GM19351 (cell line): Measurements from ENCODE around the gene GPX3.

Source experiments
- ATAC-seq: cut with Tn5 transposase; IDR thresholded peaks from one replicate; pipeline ENCODE4 v1.9.1; 2021; ENCODE audit warnings: mild to moderate bottlenecking, moderate library complexity; ENCODE audit not compliant: unreplicated experiment

Gene GPX3, protein sequence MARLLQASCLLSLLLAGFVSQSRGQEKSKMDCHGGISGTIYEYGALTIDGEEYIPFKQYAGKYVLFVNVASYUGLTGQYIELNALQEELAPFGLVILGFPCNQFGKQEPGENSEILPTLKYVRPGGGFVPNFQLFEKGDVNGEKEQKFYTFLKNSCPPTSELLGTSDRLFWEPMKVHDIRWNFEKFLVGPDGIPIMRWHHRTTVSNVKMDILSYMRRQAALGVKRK

DNA sequence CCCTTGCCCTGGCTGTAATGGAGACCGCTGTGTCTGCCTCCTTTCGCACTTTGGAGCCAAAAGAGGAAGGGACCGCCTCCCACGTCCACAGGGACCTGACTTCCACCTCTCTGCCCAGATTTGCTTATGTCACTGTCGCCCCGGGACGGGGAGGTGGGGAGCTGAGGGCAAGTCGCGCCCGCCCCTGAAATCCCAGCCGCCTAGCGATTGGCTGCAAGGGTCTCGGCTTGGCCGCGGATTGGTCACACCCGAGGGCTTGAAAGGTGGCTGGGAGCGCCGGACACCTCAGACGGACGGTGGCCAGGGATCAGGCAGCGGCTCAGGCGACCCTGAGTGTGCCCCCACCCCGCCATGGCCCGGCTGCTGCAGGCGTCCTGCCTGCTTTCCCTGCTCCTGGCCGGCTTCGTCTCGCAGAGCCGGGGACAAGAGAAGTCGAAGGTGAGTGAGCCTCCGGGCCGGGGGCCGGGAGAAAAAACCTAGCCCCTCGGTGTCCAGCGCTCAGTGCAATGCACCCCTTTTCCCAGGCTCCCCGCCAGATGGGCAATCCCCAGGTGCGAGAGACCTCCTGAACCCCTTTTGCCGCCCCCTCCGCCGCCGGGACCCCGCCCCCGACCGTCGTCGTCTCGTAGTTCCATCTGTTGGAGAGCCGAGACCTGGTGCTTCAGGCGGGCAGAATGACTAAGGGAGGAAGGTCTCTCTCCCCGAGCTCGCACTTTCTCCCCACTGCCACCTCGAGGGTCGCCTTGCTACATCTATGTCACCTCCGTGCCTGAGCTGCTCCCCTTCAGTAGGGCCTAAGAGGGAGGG is at the start of gene GPX3:
Gene GPX3, plus strand, starts transcription at position 288 of the 807 bp plus-strand sequence. Its CDS starts 64 bp downstream, at position 352.
- ATAC-seq, result no peak

DNA sequence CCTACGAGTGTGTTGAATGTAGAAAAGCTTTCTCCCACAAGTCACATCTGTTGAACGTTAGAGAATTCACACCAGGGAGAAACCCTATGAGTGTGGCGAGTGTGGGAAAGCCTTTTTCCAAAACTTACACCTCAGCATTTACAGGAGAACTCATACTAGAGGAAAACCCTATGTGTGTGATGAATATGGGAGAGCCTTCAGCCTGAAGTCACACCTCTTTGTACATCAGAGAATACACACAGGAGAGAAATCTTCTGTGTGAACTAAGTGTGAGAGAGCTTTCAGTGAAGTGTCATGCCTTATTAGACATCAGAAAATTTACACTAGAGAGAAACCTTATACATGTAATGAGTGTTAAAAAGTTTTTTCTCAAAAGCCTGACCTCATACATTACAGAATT is 41.8 kb upstream of the GPX3 start:
- ATAC-seq, result no peak

DNA sequence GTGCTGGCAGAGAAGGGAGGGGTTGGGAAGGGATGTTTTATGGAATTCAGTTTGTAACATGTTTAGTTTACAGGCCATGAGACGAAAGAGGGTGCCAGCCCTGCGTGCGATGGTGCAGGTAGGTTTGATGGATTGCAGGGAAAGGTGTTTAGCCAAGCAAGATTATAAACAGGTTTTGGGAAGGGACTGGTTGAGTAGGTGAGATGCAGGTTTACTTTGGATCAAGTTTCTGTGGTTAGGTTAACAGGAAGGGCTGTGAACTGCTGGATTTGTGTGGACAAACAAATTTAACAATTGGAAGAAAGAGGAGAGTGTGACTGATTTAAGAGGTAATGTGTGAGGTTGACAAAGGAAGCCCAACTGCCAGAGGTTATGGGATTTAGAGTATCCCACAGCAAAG is 32.6 kb upstream of the GPX3 start:
- no peak for ATAC-seq

DNA sequence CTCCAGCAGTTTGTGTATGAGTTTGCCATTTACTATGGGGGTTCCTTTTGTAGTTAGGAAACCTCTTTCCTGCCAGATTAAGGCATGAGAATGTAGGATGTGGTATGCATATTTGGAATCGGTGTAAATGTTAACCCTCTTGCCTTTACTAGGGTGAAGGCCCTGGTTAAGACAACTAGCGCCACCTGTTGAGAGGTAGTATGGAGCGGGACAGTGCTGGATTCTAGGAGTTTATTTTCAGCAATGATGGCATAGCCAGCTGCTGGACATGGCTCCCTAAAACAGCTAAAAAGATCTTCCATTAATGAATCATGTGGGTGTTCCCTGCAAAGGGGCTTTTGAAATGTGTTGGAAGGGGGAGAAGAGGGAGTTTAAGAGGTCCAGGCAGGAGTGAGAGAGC is 30.7 kb upstream of the GPX3 start:
- ATAC-seq, result no peak

DNA sequence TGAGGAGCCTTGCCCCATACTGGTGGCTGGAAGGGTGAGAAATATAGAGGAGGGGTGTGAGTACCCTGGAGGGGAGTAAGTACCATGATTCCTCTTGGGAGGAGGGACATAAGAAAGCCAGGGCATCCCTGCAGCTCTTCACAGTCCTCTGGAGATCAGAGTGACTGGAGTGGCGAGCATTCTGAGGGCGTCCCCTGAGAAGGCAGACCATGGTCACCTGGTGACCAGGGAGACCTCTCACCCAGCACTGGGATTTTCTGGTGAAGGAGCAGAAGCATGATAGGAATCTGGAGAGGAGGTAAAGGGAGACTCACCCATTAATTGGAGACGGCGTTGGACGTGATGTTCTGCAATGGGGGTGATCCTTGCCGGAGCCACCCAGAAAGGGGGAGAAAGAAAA is 27.7 kb upstream of the GPX3 start:
- no peak for ATAC-seq

DNA sequence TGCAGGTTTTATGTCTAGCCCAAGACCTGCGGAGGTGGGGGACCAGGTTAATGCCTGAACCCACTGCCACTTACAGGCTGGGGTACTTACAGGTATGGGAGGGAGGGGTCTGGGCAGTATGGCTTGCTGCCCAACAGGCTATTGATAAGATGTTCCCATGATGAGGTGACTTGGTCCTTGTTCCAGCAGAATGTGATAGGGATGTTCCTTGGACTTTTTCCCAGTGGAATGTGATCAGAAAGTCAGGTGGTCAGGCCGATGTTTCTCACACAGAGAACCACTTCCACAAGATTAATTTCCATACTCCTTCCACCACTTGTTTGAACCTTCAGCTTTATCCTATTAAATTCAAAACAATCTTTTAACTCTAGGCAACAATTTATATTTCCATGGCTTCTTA is 27.0 kb upstream of the GPX3 start:
- no peak for ATAC-seq

DNA sequence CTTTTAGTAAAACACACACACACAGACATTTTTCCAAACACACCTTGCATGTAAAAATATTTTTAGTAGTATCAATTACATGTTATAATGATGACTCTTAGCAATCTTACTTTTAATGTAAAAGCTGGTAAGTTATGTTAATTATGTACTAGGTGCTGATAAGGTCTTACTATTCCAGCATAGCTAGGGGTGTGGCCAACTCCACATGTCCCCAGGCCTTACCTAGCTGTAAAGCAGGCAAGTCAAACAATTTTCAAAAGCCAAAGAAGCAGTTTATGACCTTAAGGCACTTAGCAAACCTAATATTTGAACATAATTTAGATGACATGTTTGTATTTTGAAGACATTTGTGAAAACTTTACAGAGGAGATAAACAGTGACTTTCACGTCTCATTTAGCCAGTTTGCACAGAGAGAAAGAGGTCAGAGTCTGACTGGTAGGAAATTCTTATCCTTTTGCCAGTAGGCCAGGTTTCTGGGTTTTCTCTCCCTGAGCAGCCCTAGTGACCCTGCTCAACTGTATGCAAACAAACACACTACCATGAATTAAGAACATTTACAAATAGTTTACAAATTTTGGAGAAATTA is 26.5 kb upstream of the GPX3 start:
- ATAC-seq, result no peak

DNA sequence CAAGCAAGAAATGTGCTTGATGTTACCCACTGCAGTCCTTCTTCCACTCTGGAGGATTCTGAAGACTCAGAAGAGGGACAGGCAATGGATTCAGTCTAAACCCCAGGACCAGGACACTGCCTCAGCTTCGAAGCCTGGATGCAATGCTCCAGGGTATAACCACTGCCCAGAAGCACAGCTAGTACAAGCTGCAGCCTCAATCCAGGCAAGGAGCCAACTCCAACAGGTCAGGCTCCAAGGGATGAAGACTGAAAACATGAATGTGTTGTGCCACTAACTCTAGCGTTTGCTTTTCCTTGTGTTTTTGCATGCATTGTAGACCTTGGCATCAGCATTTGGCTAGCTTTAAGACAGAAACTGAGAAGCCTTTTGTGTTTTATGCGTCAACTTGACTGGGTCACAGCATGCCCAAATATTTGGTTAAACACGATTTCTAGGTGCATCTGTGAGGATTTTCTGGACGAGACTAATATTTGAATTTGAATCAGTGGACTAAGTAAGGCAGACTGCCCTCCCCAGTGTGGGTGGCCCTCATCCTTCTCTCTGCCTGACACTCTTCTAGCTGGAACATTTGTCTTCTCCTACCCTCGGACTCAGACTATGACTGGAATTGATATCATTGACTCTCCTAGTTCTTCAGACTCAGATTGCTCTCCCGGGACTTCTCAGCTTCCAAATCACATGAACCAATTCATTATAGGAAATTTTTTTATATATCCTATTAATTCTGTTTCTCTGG is 20.5 kb upstream of the GPX3 start:
- ATAC-seq, result no peak

DNA sequence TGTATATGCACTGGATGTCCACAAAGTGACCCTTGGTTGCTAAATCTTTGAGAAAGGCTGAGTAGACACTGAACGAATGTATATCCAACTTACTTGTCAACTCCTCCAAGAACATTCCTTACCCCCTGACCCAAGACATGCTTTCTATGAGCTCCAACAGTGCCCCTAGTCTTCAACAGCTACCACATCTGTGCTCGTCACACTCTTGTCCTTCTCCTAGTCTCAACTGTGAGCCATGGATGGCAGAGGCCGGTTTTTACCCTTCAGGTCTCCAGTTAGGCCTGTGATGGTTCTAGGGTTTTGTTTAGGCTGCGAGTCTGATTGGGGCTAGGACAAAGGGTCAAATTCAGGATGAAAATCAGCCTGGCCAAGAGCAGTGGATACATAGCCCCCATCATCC is 19.0 kb upstream of the GPX3 start:
- no peak for ATAC-seq

DNA sequence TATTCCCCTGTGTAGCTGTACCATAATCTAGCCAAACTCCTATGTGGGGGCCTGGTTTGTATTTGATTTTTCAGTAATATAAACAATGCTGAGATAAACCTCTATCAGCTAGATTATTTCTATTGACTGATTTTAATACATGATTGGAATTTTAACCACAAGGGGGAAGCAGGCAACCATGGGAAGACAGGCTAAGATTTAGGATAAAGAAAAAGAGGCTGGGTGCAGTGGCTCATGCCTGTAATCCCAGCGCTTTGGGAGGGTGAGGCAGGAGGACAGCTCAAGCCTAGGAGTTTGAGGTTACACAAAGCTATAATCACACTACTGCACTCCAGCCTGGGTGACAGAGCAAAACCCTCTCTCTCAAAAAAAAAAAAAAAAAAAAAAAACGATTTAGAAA is 18.1 kb upstream of the GPX3 start:
- no peak for ATAC-seq

DNA sequence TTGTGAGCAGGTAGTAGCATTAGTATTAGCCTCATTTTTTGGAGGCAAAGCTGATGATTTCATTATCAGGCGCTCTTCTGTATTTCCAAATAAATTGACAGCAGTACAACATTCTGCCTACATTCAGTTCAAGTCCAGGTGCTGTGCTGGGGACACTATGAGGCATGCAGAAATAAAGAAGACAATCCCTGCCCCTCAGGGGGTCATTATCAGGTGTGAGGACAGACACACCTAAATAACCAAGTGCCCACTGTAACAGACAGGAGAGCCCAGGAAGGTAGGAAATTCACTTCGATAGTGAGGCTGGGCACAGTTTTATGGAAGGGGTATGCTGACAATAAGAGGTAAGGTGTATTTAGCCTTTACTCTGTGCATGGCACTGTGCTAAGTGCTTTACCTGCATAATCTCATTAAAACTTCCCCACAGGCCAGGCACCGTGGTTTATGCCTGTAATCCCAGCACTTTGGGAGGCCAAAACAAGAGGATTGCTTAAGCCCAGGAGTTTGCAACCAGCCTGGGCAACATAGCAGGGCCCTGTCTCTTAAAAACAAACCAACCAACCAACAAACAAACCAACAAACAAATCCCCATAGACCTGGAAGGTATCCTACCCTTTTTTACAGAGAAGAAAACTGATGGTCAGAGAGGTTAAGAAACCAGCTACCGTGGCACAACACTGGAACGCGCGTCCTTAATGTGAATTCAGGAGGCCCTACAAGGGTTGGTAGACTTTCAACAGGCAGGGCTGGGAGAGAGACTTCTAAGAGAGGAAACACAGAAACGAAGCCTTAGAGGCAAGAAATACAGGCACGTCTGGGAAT is 17.5 kb upstream of the GPX3 start:
- no peak for ATAC-seq

DNA sequence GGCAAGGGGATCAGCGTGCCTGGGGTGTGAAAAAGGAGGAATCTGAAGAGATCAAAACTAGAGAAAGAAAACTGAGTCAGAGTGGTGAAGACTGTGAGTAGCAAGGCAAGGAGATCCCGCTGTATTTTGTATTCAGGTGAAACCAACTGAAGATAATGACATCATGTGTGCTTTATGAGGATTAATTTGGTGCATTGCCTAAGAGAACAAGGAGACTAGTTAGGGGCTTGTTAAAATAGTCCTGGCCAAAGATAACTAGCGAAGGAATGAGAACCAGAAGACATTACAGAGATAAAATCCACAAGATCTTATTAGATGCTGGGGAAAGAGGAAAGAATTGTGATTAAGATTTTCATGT is 16.9 kb upstream of the GPX3 start:
- no peak for ATAC-seq

DNA sequence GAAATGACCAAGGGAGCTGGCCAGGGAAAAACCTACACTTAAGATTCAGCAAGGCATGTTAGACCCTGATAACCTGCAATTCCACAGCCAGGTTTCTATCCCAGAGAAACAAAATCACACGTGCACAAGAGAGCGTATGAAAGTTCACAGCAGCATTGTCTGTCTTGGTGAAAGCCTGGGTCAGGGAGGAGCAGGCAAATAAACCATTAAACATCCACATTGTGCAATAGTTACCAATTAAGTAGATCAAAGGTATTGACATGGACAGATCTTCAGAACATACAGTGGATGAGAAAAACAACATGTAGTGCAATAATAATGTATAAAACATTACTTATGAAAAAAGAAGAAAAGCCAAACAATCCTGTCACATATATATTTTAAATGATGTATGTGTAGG is 15.9 kb upstream of the GPX3 start:
- ATAC-seq, result no peak

DNA sequence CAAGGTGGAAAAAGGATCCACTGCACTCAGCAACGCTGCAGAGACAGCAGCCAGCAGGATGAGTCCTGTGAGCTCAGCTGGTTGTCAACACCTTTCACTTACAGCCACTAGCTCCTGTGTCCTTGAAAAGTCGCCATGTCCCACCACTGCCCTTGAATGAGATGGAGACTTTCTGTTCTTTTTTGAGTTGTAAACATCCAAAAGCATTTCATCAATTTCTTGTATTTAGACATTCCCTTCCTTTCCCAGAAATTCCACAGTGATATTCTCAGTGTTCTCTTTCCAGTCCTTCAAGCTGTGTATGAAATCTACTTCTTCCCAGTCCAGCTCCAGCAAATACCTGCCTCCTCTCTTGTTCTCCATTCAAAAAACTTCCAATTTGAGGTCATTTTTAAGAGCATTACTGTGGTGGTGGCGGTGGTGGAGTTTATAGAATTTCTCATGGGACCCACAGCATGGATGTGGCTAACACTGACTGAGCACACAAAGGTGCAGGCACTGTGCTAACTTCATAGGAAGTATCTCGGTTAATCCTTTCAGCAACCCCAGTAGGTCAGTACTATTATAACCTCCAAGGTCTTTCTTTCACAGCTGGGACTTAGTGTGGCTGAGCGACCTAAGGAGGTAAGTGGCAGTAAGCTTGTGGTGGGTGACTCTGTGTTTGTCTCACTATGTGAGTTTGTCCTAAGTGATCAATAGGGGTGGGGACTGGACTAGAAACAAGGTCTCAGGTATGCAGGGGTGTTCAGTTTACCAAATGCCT is 15.0 kb upstream of the GPX3 start:
- ATAC-seq, result no peak

DNA sequence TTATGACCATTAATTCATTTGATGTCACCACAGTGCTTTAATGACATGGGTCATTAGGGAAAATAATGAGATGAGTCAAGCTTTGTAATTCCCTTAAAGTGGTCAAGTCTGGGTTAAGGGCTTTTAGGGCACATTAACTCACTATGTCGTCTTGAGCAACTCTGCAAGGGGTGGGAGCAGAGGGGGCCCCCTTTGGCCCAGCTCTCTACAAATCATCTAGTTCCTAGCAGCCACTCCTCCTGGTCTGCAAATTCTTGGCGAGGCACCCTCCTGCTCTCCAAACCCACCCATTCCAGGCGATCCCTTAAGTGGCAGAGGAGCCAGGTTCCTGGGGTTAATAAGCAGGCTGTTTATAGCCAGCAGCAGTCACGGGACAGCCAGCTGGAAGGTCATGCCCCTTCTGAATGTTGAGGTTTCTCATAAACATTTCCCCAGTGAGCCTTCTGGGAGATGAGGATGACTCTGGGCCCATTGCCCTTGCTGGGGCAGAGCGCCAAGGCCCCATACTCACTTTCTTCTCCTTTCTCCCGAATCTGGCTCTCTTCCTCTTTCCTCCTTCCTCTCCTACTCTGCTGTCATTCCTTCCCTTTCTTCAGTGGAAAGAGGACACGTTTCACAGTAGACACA is 14.3 kb upstream of the GPX3 start:
- no peak for ATAC-seq

DNA sequence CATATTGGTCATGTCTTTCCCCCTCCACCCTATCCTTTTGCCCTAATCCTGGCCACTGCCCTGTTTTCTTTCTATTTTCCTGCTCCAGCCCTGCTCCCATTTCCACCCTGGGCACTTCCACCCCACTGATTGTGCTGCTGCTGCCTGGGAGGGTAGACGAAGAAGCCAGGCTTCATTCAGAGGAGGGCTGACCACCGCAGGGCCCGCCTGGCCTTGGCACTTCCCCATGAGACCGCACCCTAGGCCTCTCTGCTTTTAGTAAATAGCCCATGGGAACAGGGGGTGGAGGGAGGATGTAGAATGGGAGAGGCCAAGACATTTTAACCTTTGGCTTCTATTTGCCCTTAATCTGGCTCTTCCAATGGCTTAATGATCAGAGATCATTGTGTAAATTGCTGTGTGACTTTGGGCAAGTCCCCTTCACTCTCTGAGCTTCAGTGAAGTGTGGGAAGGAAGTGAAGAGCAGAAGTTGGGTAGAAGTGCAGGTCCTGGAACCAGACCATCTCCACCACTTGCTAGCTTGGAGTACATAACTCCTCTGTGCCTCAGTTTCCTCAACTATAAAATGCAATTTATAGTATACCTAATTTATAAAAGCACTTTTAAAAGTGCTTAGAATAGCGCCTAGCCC is 13.6 kb upstream of the GPX3 start:
- ATAC-seq, result no peak

DNA sequence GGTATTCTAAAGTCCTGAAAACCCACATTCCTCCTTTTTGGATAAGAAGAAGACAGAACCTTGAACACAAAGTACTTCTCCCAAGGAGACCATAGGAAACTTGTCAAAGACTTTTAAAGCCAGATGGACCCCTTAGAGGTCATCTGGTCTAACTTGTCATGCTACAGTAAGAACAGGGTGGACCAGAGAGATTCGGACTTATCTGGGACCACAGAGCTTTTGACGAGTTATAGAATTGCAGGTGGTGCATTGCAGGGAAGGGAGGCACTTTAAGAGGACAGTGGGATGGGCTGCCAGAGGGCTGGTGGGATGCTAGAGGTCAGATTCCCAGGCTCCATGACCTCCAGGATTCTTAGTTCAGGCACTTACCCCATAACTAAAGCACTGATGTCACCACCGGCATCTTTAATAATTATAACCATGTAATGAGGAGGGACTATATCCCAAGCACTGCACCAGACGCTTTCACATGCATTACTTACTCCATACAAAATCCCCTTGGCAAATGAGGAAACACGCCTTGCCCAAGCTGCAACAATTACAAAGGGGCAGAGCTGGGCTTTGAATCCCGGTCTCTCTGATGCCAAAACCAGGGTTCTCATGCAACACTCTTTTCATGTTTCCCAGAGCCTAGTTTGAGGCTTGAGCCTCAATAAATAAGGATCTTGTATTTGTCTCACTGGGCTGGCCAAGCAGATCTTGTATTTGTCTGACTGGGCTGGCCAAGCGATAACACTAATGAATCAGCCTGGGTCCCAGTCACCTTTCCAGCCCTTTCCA is 12.8 kb upstream of the GPX3 start:
- no peak for ATAC-seq

DNA sequence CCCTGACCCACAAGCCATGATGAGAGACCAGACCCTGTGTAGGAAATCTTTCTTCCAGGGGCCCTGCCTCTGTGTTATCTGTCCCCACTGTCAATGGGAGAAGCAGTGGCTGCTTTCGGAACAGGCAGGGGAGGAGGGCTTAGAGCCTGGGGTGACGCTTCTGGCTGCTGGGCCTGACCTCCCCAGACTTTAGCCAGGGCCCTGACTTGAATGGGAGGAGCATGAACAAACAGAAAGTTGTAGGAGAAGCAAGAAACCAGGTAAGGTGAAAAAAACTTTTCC is 12.2 kb upstream of the GPX3 start:
- ATAC-seq, result no peak

DNA sequence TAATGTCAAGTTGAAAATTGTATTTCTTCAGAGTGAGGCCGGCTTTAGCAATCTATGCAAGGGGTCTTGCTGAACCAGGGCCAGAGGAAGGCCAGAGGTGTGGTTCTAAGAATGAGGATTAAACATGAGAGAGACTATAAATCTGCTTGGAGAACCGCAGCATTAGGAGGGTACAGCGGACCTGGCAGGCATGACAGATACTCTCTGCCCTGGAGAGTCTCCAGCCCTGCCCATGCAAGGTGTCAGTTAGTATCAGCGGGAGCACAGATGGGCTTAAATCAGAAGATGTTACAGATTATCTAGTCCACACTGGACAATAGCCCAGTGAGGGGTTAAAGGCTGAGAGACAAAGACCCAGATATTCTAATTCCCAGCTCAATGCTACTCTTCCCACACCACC is 11.5 kb upstream of the GPX3 start:
- ATAC-seq, result no peak
